ENCODE measurements around the gene SCYL1. TPM values are rescaled to one million over a fixed set of nuclear protein-coding genes. Genes with fewer than 3 reads are reported as not detected.

SCYL1 gene
- total RNA-seq, 4 donors from 2014 or later, result 74.3 to 115 (median 104) TPM

GRCh38 chr11:65569164-65569972 lies 44.5 kb downstream of the SCYL1 start:
- no peak for DNase-seq (ENCODE audit: extremely low spot score)
- intact Hi-C loops (cut with DNase I), result no loop called here
- Histone ChIP-seq H3K27me3 (no peaks in the 10 kb centered on the region), H3K36me3 (peaks cover 0 to 2% (median 0%) of the 10 kb centered on the region in 4 donors), H3K4me3 (peak overlapping the region; percentile 78 to 98 (median 88)), H3K9me3 (no peaks in the 10 kb centered on the region), H3K27ac (replicated peaks in 1 of 4) (peak overlapping the region; percentile 95 to 99 (median 96)), H3K4me1 (peaks cover 50 to 71% (median 58%) of the 10 kb centered on the region in 4 donors)
- no peak for TF ChIP-seq CTCF (IDR thresholded peaks at IDR 0.05)
- no peak for TF ChIP-seq POLR2AphosphoS5 (IDR thresholded peaks at IDR 0.05)
- no peak for TF ChIP-seq EP300 (IDR thresholded peaks at IDR 0.05)
- no peak for TF ChIP-seq POLR2A (IDR thresholded peaks at IDR 0.05; ENCODE audit: low read depth)
- WGBS, result 9% methylated on average over 21 of the region's 28 CpGs

- TF ChIP-seq CTCF (IDR thresholded peaks at IDR 0.05), result peak; percentile 40 to 44 (median 40)
- TF ChIP-seq POLR2AphosphoS5 (IDR thresholded peaks at IDR 0.05), result peak in 1 of 2 donors; percentile 99
- peak; percentile 75 for TF ChIP-seq EP300 (IDR thresholded peaks at IDR 0.05)
- TF ChIP-seq POLR2A (IDR thresholded peaks at IDR 0.05; ENCODE audit: low read depth), result peak; percentile 50
- WGBS, result 3% methylated on average over 5 of the region's 89 CpGs
- intact Hi-C loops (cut with DNase I), result loop anchor here (2.0 kb wide), 1 partner anchor 29 kb away; no protein-coding TSS in a partner anchor
These were observed 45.4 kb downstream of the SCYL1 start, which contains the start of gene ZNRD2 for GRCh38 chr11:65569973-65570918. TSS of gene ZNRD2 (plus strand) at chr11:65570477. CDS start at chr11:65570492, 15 bp downstream.

DNA sequence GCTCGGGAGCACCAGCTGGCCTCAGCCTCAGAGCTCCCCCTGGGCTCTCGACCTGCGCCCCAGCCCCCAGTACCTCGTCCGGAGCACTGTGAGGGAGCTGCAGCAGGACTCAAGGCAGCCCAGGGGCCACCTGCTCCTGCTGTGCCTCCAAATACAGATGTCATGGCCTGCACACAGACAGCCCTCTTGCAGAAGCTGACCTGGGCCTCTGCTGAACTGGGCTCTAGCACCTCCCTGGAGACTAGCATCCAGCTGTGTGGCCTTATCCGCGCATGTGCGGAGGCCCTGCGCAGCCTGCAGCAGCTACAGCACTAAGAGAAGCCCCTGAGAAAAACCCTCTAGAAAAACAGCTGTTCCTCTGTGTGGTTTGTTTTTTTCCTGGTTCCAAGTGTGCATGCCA lies 46.5 kb downstream of the SCYL1 start:
- intact Hi-C loops (cut with DNase I), result loop anchor here (2.0 kb wide), 1 partner anchor 31 kb away; no protein-coding TSS in a partner anchor
- Histone ChIP-seq H3K27me3 (no peaks in the 10 kb centered on the region), H3K27ac (replicated peaks in 1 of 4) (peak overlapping the region; percentile 95 to 99 (median 96)), H3K36me3 (peaks cover 0 to 2% (median 0%) of the 10 kb centered on the region in 4 donors), H3K9me3 (no peaks in the 10 kb centered on the region), H3K4me1 (peaks cover 57 to 85% (median 71%) of the 10 kb centered on the region in 4 donors), H3K4me3 (peak overlapping the region; percentile 78 to 98 (median 88))
- 54% methylated on average over 8 of the region's 9 CpGs for WGBS
- TF ChIP-seq CTCF (IDR thresholded peaks at IDR 0.05), result no peak
- TF ChIP-seq POLR2AphosphoS5 (IDR thresholded peaks at IDR 0.05), result no peak
- no peak for TF ChIP-seq EP300 (IDR thresholded peaks at IDR 0.05)
- no peak for TF ChIP-seq POLR2A (IDR thresholded peaks at IDR 0.05; ENCODE audit: low read depth)
- no peak for DNase-seq (ENCODE audit: extremely low spot score)

More at GRCh38 chr11:65569973-65570918, 45.4 kb downstream of the SCYL1 start, which contains the start of gene ZNRD2:
- Histone ChIP-seq H3K4me1 (peaks cover 57 to 80% (median 65%) of the 10 kb centered on the region in 4 donors), H3K4me3 (peak within 1 kb of the TSS; percentile 78 to 98 (median 88)), H3K36me3 (peaks cover 0 to 2% (median 0%) of the 10 kb centered on the region in 4 donors), H3K27ac (replicated peaks in 1 of 4) (peak within 1 kb of the TSS; percentile 95 to 99 (median 96)), H3K27me3 (no peaks in the 10 kb centered on the region), H3K9me3 (no peaks in the 10 kb centered on the region)
- DNase-seq (ENCODE audit: extremely low spot score), result peak; percentile 100

- 5% methylated on average over 11 of the region's 11 CpGs for WGBS
- Histone ChIP-seq H3K36me3 (no peaks in the 10 kb centered on the region), H3K27ac (replicated peaks in 1 of 4) (peak overlapping the region; percentile 95 to 99 (median 96)), H3K4me3 (peak overlapping the region; percentile 78 to 98 (median 88)), H3K4me1 (peaks cover 61 to 85% (median 74%) of the 10 kb centered on the region in 4 donors), H3K9me3 (no peaks in the 10 kb centered on the region), H3K27me3 (no peaks in the 10 kb centered on the region)
- peak; percentile 42 to 59 (median 51) for TF ChIP-seq CTCF (IDR thresholded peaks at IDR 0.05)
- no peak for TF ChIP-seq POLR2AphosphoS5 (IDR thresholded peaks at IDR 0.05)
- intact Hi-C loops (cut with DNase I), result loop anchor here (2.0 kb wide), 1 partner anchor 31 kb away; no protein-coding TSS in a partner anchor
- DNase-seq (ENCODE audit: extremely low spot score), result no peak
These were observed 47.1 kb downstream of the SCYL1 start for GRCh38 chr11:65571940-65572339.

Data from esophagus muscularis mucosa (tissue), 4 donors.